Activated naive CD4-positive, alpha-beta T cell treated with anti-CD3 and anti-CD28 coated beads, Interleukin-2, amount 50 U/mL, for 24 hours (primary cell): ENCODE measurements around the gene ZC3H12A.

ENCODE experiments used
- H3K27ac Mint-ChIP-seq: one replicate; pipeline ENCODE4 v1.8.0; 2021; ENCODE audit warnings: mild to moderate bottlenecking, mixed read lengths
- H3K27me3 Mint-ChIP-seq: one replicate; pipeline ENCODE4 v1.8.0; 2021; ENCODE audit warnings: mixed read lengths
- H3K36me3 Mint-ChIP-seq: one replicate; pipeline ENCODE4 v1.8.0; 2021; ENCODE audit warnings: mixed read lengths
- H3K4me1 Mint-ChIP-seq: one replicate; pipeline ENCODE4 v1.8.0; 2021; ENCODE audit warnings: mixed read lengths
- H3K4me3 Mint-ChIP-seq: one replicate; pipeline ENCODE4 v1.8.0; 2021; ENCODE audit warnings: mild to moderate bottlenecking, mixed read lengths
- H3K9me3 Mint-ChIP-seq: one replicate; pipeline ENCODE4 v1.8.0; 2021; ENCODE audit warnings: mixed read lengths

Gene ZC3H12A

DNA sequence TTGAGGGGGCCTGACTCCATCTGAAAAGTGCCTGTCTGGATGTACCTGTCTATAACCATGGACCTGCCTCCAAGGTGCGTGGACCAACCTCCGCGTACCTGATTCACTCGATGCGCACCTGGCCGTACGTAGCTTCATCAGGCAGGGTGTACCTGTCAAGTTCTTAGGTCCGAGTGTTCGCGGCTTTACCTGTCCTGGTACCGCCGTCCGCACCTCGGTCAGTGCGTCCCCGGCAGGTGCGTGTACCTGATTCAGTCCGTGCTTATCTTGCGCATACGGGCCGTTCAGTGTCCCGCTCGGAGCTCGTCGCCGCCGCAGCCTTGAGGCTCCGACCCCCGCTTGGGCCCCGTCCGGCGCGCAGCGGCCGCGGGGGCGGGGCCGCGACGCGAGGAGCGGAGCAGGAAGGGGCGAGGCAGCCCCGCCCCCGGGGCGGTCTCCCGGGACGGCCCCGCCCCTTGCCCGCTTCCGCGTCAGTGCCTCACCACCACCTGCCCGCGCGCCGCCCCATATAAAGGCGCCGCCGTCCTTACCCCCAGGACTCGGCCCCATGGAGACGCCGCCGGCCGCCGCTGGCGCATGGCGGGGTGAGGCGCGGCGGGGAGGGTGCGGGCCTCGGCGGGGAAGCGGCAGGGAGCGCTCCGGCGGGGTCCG is at the start of gene ZC3H12A:
Gene ZC3H12A (plus strand): TSS at position 535 of the 651 bp plus-strand sequence. CDS start 917 bp downstream, outside the sequence.
- peaks cover 31% of the 10 kb centered on the region for H3K36me3 Mint-ChIP-seq
- H3K4me1 Mint-ChIP-seq = peaks cover 29% of the 10 kb centered on the region
- H3K9me3 Mint-ChIP-seq = no peaks in the 10 kb centered on the region
- peak within 1 kb of the TSS; percentile 95 for H3K4me3 Mint-ChIP-seq
- no peaks in the 10 kb centered on the region for H3K27me3 Mint-ChIP-seq
- peak within 1 kb of the TSS; percentile 85 for H3K27ac Mint-ChIP-seq

DNA sequence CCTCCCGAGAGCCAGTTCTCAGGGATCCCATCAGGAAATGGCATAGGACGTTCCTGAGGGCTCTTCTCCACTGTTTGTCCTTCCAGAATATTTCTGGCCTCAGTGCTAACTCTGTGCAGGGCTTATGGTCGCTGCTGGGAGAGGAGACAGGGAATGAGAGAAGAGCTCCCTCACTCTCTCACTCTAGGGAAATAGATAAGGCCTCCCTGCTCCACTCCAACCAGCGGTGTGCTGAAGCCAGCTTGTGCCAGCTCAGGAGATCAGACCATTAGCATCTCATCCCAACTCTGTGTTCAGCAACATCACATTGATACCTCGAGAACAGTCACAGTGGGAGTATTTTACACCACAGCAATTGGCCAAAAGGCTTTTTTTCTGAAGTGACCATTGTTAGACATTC is 49.2 kb upstream of the ZC3H12A start:
- Mint-ChIP-seq H3K27ac (no peak overlapping the region), H3K9me3 (no peaks in the 10 kb centered on the region), H3K4me3 (no peak overlapping the region), H3K4me1 (no peaks in the 10 kb centered on the region), H3K27me3 (peaks cover 12% of the 10 kb centered on the region), H3K36me3 (no peaks in the 10 kb centered on the region)

DNA sequence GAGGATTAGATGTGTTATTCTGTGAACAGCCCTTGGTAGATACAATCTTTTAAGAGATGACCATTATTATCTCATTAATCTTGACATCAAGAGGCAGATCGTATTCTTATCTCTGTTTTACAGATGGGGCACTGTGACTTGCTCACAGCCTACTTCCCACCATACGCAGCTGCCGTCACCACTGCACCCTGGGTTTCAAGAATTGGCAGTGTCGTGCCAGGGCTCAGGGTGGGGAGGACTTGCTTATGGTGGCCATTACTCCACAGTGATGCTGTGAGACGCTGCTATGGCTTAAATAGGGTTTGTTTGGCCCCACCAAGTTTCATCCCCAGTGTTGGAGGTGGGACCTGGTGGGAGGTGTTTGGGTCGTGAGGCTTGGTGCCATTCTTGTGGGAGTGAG is 45.4 kb upstream of the ZC3H12A start:
- Mint-ChIP-seq H3K4me3 (no peak overlapping the region), H3K27me3 (peaks cover 9% of the 10 kb centered on the region), H3K9me3 (no peaks in the 10 kb centered on the region), H3K36me3 (no peaks in the 10 kb centered on the region), H3K4me1 (no peaks in the 10 kb centered on the region), H3K27ac (no peak overlapping the region)

DNA sequence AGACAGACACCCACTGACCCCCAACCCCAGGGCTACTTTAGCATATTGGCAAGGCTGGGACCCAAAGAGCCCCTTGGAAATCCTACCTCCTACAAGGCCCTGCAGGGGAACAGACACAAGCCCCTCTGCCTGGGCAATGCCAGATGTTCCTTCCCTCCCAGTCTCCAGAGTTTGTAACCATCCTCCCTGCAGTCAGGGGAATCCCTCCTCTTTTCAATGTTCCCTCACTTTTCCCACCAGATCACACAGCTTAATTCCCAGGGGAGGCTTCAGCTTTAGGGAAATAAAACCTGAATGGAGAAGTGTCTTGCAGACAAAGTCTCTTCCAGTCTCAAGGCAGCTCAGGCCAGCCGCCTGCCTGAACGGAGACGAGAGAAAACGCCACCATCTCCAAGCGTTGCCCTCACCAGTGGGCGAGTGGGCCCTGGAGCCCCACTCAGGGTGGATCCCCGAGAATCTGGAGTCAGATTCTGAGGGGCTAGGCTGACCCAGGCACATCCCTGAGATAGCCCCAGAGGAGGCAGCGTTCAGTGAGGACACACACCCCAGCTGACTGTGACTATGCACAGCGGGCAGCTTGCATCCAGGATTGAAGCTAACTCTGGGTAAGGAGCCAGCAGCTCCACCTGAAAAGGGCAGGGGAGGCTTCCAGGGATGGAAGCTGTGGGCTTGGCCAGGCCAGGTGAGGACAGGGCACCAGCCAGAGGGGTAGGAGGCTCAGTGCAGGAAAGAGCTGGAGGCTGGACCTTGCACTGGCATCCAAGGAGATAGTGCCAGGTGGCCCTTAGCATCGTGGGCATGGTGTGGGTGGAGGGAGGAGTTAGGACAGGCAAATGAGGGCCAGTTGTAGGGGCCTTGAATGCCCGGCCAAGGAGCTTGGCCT is 44.0 kb upstream of the ZC3H12A start:
- H3K9me3 Mint-ChIP-seq = no peaks in the 10 kb centered on the region
- H3K36me3 Mint-ChIP-seq = no peaks in the 10 kb centered on the region
- H3K27ac Mint-ChIP-seq = no peak overlapping the region
- H3K27me3 Mint-ChIP-seq = peaks cover 7% of the 10 kb centered on the region
- H3K4me1 Mint-ChIP-seq = no peaks in the 10 kb centered on the region
- no peak overlapping the region for H3K4me3 Mint-ChIP-seq

DNA sequence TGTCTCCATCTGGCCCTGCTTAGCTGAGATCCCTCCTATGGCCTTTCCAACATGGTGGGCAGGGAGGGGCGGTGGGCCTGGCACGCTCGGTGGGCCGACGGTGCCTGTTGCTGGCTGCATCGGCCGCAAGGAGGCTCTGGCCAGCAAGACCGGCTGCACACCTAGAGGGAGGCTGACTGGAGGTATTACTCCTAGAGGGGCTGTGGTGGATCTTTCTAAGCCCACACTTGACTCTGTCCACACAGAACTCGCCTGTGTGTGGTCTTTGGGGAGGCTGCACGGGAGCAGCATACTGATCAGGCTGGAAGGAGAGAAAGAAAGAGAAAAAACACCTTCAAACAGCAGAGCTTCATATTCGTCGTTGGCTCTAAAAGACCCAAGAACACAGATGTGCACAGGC is 41.7 kb upstream of the ZC3H12A start:
- H3K27ac Mint-ChIP-seq = no peak overlapping the region
- no peak overlapping the region for H3K4me3 Mint-ChIP-seq
- H3K36me3 Mint-ChIP-seq = no peaks in the 10 kb centered on the region
- H3K4me1 Mint-ChIP-seq = no peaks in the 10 kb centered on the region
- H3K9me3 Mint-ChIP-seq = no peaks in the 10 kb centered on the region
- peaks cover 7% of the 10 kb centered on the region for H3K27me3 Mint-ChIP-seq

DNA sequence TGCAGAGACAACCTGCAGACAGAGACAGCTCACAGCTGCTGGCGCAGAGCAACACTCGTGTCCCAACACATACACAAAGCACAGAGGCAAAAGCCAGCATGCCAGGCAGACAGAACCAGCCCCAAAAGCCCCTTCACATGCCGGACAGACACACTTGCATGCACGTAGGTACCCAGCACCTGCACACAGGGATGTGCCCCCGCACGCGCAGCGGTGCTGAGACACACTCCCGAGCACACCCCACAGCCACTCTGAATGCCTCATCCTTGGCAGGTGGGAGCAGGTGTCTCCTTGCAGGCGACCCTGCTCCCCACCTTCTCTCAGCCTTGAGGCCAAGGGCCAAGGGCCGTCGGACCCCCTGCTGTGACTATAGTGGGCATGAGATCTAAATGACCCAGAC is 41.2 kb upstream of the ZC3H12A start:
- H3K36me3 Mint-ChIP-seq = no peaks in the 10 kb centered on the region
- no peaks in the 10 kb centered on the region for H3K9me3 Mint-ChIP-seq
- H3K27me3 Mint-ChIP-seq = peaks cover 7% of the 10 kb centered on the region
- H3K27ac Mint-ChIP-seq = no peak overlapping the region
- H3K4me1 Mint-ChIP-seq = no peaks in the 10 kb centered on the region
- H3K4me3 Mint-ChIP-seq = no peak overlapping the region

DNA sequence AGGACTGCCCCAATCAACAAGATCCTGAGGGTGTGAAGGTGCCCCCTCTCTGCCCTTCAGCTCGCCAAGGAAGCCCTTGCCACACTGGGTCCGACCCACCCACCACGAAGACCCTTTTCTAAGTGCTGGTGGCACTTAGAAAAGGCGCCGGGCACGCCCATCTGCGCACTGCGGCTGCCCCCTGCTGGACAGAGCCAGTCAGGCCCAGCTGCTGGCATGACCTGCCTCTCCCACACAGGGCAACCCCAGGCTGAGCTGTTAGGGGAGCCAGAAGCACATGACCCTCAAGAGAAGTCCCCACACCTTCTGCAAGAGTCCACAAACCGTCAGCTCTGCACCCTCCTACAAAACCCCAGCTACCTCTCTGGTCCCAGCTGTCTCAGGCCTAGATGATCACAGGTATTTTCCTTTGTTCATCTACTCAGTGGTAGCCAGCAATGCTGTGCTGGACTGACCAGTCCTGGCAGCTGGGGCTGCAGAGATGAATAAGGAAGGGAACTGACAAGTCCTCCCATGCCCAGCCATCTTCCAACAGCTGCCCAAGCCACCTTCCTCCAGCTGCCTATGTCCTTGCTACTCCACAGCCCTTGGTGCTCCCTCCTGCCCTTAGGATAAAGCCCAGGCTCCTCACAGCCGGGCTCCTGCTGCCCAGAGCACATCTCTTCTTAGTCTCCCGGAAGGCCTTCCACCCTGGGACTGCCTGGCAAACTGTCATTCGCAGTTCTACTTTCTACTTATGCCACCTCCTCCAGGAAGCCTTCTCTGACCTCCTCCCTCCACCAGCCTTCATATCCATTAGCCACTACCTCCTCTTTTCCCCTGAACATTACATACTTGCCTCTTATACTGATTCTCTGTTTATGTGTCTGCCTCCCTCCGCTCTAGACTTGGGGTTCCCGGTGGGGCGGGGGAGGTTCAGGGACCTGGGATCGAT is 39.8 kb upstream of the ZC3H12A start:
- Mint-ChIP-seq H3K27ac (no peak overlapping the region), H3K4me1 (no peaks in the 10 kb centered on the region), H3K4me3 (no peak overlapping the region), H3K36me3 (no peaks in the 10 kb centered on the region), H3K9me3 (no peaks in the 10 kb centered on the region), H3K27me3 (peaks cover 6% of the 10 kb centered on the region)

DNA sequence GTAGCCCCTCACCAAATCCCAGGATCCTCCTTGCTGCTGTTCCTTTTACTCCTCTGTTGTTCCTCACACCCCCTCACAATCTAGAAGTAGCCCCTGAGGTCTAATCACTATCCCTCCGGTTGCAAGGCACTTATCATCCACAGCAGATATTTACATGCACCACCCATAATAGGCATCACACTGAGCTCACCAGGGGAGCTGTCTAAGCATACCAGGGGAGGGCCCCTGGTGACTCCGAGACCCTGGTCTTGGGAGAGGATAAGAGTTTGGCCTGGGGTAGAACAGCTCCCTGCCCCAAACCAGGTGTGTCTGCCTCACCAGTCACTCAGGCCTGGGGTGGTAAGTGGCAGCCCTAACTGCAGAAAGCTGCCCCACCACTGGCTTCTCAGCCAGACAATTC is 37.3 kb upstream of the ZC3H12A start:
- H3K9me3 Mint-ChIP-seq = no peaks in the 10 kb centered on the region
- no peaks in the 10 kb centered on the region for H3K36me3 Mint-ChIP-seq
- no peak overlapping the region for H3K4me3 Mint-ChIP-seq
- no peak overlapping the region for H3K27ac Mint-ChIP-seq
- H3K4me1 Mint-ChIP-seq = no peaks in the 10 kb centered on the region
- H3K27me3 Mint-ChIP-seq = peaks cover 3% of the 10 kb centered on the region

DNA sequence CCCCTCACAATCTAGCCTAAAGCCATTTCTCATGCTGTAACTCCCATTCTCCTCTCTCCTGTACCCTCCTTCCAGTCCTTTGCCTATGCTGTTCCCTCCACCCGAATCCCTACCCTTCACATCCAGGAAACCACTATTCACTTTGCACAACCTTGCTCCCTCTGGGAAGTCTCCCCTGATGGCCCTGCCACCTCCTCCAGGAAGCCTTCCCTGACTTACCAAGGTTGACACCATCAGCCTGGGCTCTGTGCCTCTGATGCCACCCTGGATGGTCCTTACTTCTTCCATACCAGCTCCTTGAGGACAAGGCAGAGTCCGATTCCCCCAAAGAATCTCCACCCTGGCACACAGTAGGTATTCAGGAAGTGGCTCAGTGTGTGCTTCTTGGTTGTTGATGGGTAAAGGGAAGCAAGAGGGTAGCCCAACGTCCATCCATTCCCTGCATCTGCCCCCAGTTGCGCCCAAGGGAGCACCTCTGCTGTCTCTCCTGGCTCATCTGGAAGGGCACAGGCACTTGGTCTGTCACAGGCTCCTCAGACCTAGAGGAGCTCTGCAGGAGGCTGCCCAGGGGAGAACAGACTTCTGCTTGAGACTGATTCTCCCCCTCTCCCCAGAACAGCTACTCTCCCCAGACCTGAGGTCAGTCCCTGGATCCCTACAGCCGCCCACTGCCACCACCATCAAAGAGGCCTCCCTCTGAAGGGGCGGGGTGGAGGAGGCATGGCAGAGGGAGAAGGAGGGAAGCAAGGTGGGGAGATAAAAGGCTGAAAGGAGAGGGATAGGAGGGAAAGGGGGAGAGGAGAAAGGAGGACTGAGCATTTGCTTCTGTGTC is 36.1 kb upstream of the ZC3H12A start:
- Mint-ChIP-seq H3K27ac (no peak overlapping the region), H3K4me3 (no peak overlapping the region), H3K4me1 (no peaks in the 10 kb centered on the region), H3K36me3 (no peaks in the 10 kb centered on the region), H3K9me3 (no peaks in the 10 kb centered on the region), H3K27me3 (peaks cover 5% of the 10 kb centered on the region)

DNA sequence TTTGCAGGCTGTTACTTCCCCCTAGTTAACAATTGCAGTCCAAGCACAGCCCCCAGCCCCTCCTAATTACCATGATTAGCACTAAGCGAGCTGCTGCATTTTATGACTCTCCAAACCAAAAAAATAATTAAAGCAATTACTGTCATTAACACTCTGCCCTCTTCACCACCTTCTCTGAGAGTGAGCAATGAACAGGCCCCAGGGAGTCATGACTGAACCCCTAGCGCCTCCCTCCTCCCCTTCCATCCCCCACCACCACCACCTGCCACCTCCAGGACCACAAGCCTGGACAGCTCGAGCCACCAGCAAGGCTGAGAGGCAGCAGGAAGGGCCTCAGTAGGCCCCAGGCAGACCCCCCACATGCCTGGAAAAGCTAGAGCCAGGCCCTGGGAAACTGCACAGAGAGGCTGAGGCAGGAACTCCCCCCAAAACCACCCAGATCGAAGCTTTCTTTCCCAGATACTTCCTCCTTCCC is 35.5 kb upstream of the ZC3H12A start:
- Mint-ChIP-seq H3K27me3 (peaks cover 5% of the 10 kb centered on the region), H3K27ac (no peak overlapping the region), H3K4me1 (no peaks in the 10 kb centered on the region), H3K36me3 (no peaks in the 10 kb centered on the region), H3K9me3 (no peaks in the 10 kb centered on the region), H3K4me3 (no peak overlapping the region)

DNA sequence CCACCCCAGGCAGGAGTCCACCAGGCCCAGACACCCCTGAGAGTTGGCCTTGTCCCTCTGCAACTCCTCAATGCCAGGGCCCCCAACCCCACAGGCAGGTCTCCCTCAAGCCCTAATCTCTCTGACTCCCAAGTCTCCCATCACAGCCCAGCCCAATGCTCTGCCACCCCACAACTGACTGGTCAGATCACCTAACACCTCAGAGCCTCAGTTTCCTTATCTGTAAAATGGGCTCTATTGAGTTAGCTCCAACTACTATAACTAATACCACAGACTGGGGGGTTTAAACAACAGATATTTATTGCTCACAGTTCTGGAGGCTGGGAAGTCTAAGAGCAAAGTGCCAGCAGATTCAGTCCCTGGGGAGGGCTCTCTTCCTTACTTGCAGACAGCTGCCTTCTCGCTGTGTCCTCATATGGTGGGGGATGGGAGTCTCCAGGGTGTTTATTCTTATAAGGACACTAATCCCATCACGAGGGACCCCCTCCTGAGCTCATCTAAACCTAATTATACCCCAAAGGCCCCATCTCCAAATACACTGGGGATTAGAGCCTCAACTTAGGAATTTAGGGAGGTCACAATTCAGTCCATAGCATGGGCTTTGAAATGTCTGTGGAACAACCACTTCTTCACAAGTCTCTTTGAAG is 34.9 kb upstream of the ZC3H12A start:
- no peak overlapping the region for H3K4me3 Mint-ChIP-seq

DNA sequence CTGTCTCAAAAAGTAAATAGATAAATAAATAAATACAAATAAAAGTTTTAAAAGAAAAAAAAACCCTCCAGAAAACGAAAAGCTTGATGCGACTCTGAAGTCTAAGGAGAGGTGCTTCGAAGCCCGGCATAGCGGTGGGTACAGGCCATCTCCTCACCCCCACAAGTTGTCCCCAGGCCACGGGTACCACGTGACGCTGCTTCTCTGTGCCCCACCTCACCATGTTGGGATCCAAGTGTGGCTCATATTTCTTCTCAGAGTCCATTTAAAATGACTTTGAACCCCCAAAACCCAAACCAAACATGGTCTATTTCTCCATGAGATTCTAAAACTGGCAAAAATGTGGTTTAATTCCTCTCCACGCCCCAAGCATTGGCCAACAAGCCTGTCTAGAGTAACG is 32.9 kb upstream of the ZC3H12A start:
- no peaks in the 10 kb centered on the region for H3K9me3 Mint-ChIP-seq
- peaks cover 8% of the 10 kb centered on the region for H3K27me3 Mint-ChIP-seq
- H3K4me1 Mint-ChIP-seq = no peaks in the 10 kb centered on the region
- no peak overlapping the region for H3K27ac Mint-ChIP-seq
- H3K36me3 Mint-ChIP-seq = no peaks in the 10 kb centered on the region
- no peak overlapping the region for H3K4me3 Mint-ChIP-seq

More for the DNA sequence above, 34.9 kb upstream of the ZC3H12A start:
- peaks cover 5% of the 10 kb centered on the region for H3K27me3 Mint-ChIP-seq
- no peaks in the 10 kb centered on the region for H3K9me3 Mint-ChIP-seq
- H3K4me1 Mint-ChIP-seq = no peaks in the 10 kb centered on the region
- no peaks in the 10 kb centered on the region for H3K36me3 Mint-ChIP-seq
- H3K27ac Mint-ChIP-seq = no peak overlapping the region

DNA sequence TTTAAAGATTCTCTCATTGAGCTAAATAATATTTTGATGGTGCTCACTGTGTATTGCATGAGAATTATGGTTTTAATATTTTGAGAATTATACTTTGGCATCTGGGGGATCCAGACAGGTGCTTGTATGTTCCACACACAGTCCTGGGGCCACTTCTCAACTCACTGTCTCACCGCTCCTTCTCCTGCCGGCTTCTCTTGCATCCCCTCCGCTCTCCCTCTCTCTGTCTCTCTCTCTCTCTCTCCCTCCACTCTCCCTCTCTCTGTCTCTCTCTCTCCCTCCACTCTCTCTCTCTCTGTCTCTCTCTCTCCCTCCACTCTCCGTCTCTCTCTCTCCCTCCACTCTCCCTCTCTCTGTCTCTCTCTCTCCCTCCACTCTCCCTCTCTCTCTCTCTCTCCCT is 32.2 kb upstream of the ZC3H12A start:
- Mint-ChIP-seq H3K27ac (no peak overlapping the region), H3K27me3 (peaks cover 8% of the 10 kb centered on the region), H3K36me3 (no peaks in the 10 kb centered on the region), H3K4me1 (no peaks in the 10 kb centered on the region), H3K9me3 (no peaks in the 10 kb centered on the region), H3K4me3 (no peak overlapping the region)

DNA sequence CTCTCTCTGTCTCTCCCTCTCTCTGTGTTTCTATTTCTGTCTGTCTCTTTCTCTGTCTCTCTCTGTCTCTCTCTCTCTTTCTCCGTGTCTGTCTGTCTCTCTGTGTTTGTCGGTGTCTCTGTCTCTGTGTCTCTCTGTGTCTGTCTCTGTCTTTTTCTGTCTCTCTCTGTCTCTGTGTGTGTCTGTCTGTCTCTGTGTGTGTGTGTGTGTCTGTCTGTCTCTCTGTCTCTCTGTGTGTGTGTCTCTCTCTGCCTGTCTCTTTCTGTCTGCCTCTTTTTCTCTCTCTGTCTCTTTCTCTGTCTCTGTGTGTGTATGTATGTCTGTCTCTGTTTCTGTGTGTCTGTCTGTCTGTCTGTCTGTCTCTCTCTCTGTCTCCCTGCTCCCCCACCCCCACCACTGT is 31.7 kb upstream of the ZC3H12A start:
- Mint-ChIP-seq H3K9me3 (no peaks in the 10 kb centered on the region), H3K36me3 (no peaks in the 10 kb centered on the region), H3K27me3 (peaks cover 8% of the 10 kb centered on the region), H3K4me1 (no peaks in the 10 kb centered on the region), H3K27ac (no peak overlapping the region), H3K4me3 (no peak overlapping the region)
